SIG-M5 treated with dmso at 0.1 percent for 504 hours (cell line): ENCODE data around the gene PTX4.
A peak's percentile ranks its signal among the peaks of the same experiment; 100 is the strongest.

ENCODE experiments used
- DNase-seq: peaks from one replicate; lab custom pipeline; 2025; ENCODE audit not compliant: unreplicated experiment; lab: John Stamatoyannopoulos, UW

Gene PTX4

GRCh38 chr16:1501630-1502029 lies 12.9 kb upstream of the PTX4 start:
- no peak for DNase-seq

GRCh38 chr16:1500465-1501150 lies 11.9 kb upstream of the PTX4 start:
- DNase-seq: no peak

DNA sequence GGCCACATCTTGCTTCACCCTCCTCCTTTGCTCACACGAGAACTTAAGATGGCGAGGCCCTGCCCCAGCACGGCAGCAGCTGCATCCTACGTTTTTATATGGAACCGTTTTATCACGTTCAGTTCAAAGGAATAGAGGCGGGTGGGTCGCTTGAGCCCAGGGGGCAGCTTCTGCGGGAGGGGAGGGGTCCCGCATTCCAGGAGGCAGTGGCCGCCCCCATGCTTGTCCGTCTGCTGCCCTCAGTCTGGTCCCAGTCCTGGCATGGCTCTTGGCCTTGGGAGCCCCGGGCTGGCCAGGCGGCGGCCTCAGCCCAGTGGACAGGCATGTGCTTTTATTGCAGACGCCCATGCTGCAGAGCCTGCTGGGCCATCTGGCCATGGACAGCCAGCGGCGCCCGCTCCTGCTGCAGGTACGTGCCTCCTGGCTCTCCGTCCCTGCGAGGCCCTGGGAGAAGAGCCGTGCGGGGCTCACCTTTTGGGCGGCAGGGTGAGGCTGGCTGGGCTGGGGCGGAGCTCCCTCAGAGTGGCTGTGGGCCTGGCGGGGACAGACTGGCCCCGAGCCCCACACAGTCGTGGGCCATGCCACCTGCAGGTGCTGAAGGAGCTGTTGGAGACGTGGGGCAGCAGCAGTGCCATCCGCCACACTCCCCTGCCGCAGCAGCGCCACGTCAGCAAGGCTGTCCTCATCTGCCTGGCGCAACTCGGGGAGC lies 11.2 kb upstream of the PTX4 start:
- no peak for DNase-seq

GRCh38 chr16:1498899-1499676 lies 10.3 kb upstream of the PTX4 start:
- no peak for DNase-seq

DNA sequence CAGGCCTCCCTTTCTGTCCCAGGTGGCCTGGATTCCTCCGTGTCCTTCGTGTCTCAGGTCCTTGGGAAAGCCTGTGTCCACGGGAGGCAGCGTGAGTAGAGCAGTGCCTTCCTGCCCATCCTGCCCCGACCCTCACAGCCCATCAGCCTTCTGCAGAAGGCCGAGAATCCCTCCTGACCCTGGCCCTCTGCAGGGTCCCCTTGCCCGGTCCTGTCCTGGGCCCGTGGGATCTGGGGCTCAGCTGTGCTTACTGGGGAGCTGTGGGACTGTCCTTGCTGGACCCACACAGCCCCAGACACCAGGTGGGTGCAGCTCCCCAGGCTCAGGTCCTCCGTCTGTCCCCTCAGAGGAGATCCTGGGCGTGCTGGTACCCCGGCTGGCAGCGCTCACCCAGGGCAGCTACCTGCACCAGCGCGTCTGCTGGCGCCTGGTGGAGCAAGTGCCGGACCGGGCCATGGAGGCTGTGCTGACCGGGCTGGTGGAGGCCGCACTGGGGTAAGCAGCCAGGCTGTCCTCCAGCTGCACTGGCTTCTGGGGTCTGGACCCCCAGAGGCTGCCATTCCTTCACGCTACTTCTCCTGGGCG lies 8.4 kb upstream of the PTX4 start:
- no peak for DNase-seq

DNA sequence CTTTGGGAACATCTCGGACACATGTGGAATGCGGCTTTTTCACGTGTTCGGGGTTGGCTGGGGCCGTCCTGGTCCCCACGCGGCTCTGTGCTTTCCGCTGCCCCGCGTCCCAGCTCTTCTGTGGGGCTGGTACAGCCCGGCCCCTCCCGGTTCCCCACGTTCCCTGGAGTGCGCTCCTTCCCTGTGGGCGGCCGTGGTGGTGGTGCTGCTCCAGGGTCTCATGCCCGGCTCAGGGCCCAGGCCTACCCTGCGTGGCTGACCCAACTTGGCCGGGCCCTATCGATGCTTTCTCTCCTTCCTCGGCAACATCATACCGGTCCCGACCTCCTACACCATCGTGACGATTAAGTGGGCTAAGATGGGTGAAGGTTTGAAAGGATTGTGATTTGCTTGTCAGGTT lies 7.7 kb upstream of the PTX4 start:
- no peak for DNase-seq

GRCh38 chr16:1495889-1496262 lies 7.1 kb upstream of the PTX4 start:
- DNase-seq: no peak

DNA sequence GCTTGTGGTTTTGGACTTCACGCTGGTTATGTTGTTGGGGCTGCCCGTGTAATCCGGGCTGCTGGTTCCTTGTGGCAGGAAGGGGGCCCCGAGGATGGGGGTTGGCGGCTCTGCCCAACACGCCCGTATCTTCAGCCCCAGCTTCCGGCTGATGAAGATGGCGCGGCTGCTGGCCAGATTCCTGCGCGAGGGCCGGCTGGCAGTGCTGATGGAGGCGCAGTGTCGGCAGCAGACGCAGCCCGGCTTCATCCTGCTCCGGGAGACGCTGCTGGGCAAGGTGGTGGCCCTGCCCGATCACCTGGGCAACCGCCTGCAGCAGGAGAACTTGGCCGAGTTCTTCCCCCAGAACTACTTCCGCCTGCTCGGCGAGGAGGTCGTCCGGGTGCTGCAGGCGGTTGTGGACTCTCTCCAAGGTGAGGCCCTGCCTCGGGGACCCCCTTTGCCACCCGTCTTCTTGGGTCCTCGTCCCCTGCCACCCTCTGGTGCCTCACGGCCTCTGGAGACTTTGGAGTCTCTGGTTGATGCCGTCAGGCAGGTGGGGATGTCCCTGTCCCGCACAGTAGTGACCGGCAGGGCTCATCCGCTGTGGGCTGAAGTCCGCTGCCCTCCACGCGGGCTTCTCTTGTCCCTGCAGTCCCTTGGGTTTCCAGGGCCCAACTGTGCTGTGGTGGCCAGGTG lies 6.6 kb upstream of the PTX4 start:
- no peak for DNase-seq

- no peak for DNase-seq
These were observed 6.0 kb upstream of the PTX4 start for GRCh38 chr16:1494711-1495110.

- DNase-seq: no peak
These were observed 5.4 kb upstream of the PTX4 start for GRCh38 chr16:1494129-1494640.

- no peak for DNase-seq
These were observed 5.0 kb upstream of the PTX4 start for GRCh38 chr16:1493746-1494094.

DNA sequence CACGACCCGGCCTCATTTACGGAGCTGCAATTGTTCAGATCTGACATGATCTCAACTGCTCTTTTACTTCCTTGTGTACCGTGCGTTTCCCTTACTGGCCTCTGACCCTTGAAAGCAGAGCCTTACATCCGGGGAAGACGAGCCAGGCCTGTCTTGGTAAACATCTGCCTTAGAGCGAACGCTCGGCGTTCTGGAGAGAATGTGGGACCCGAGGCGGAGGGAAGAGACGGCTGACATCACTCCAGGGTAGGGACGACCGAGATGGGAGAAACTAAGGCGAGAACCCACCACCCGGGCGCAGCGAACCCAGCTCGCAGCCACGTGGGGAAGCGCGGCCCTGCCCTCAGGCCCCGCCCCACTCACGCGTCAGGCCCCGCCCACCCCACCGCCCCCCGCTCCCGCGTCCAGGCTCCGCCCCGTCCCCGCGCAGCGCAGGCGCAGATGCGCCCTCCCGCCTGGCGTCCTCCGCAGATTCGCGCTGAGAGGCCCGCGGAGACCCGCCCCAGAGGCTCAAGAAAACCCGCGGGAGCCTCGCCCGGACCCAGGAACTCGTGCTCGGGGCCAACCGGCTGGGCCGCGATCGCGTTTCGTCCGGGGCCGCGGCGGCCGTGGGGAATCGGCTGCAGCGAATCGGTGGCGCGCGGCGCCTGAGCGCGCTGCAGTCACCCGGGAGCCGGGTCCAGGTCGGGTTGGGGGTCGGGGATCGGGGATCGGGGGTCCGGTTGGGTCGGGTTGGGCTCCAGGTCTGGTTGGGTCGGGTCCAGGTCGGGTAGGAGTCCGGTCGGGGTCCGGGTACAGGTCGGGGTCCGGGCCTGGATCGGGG lies 4.4 kb upstream of the PTX4 start, which contains the start of gene TELO2:
Gene TELO2 (plus strand): TSS at position 438 of the 823 bp plus-strand sequence. CDS start 922 bp downstream, outside the sequence.
- DNase-seq: peak; percentile 74

DNA sequence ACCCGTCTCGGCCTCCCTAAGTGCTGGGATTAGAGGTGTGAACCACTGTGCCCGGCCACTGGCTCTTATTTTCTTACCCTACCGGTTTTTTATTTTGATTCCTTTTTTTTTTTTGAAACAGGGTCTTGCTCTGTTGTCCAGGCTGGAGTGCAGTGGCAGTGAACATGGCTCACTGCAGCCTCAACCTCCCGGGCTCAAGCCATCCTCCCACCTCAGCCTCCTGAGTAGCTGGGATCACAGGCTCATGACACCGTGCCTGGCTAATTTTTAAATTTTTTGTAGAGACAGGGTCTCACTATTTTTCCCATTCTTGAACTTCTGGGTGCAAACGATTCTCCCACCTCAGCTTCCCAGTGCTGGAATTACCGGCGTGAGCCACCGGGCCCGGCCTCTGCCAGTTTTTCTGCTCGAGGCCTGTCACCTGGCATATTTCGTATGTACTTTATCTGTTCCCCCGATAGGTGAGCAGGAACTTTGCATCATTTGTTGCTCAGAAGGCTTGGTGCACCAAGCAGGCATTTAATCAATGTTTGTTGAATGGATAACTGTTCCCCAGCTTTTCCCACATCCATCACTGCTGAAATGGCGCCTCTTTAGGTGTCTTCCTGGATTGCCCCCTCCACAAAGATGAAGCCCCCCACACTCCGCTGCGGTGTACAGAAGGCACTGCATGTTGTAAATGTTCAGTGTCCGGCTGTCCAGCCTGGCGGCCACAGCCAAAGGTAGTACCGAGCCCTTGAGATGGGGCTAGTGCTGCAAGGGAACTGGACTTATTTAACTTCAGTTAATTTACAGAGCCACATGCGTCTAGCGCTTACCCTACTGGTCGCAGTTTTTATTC lies 3.6 kb upstream of the PTX4 start:
- DNase-seq: no peak

DNA sequence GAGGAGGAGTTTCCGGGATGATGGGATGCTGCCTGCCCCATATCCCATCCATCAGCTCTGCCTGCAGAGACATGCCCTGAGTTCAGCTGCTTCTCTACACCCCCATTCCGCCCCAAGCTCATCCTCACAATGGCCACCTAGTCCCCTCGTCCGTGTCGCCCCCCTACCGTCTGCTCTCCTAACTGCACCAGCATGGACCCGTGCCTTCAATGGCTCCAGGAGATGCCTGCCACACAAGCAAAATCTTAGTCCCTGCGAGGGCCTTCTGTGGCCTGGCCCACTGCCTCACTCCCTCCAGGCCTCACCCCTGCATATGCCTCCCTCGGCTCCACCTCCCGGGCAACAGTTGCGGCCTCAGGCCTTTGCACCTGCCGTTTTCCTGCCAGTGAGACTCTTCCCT lies 2.6 kb upstream of the PTX4 start:
- no peak for DNase-seq

- DNase-seq: no peak
These were observed 333 bp upstream of the PTX4 start for GRCh38 chr16:1489077-1489476.

GRCh38 chr16:1488054-1488601 lies 616 bp downstream of the PTX4 start:
- DNase-seq: no peak

GRCh38 chr16:1487395-1488053 lies 1.2 kb downstream of the PTX4 start:
- DNase-seq: no peak
